HG03196 (cell line): ENCODE data around the gene UTS2.

Experiments used
- ATAC-seq: cut with Tn5 transposase; IDR thresholded peaks from one replicate; pipeline ENCODE4 v1.9.1; 2021; ENCODE audit not compliant: unreplicated experiment

UTS2 gene

DNA sequence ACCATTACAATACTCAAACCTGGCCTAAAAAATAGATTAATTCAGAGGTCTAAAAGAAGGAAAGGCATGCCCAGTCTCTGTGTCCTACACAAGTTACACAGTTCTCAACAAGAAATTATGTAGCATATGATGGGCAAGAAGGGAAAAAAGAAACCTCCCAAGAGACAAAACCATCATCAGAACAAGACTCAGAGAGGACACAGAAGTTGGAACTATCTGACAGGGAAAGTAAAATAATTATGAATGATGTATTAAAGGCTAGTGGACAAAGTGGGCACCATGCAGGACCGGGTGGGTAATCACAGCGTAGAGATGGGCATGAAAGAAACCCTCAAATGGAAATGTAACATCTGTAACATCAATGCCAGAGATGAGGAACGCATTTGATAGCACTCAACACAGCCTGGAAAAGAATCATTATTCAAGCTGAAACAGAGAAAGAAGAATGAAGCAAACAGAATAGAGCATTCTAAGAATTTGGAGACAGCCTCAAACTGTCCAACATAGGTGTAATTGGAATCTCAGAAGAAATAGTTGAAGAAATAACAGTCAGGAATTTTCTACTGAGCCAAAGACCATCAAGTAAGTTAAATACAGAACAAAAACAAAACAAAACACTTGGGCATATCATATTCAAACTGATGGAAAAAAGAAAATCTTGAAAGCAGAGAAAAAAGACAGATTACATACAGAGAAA lies 39.0 kb downstream of the UTS2 start:
- no peak for ATAC-seq

GRCh38 chr1:7811476-7811875 lies 41.4 kb downstream of the UTS2 start:
- no peak for ATAC-seq

DNA sequence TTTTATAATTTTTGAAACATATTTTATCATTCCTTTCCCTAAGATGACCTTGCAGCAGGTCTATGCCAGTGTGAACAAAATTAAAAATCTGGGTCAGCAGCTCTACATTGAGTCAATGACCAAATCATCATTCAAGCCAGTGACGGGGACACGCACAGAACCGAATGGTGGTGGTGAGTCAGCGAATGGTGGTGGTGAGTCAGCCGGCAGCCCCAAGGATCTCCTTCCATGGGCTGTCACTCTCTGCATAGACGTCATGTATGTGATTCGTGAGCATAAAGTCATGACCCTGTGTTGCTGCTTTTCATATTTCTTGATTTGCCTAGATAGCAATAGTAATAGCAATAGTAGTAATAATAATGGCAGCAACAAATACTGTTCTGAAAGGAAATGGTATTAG lies 42.5 kb downstream of the UTS2 start:
- ATAC-seq, result no peak

- no peak for ATAC-seq
Observed at GRCh38 chr1:7809742-7810141, 43.1 kb downstream of the UTS2 start.

DNA sequence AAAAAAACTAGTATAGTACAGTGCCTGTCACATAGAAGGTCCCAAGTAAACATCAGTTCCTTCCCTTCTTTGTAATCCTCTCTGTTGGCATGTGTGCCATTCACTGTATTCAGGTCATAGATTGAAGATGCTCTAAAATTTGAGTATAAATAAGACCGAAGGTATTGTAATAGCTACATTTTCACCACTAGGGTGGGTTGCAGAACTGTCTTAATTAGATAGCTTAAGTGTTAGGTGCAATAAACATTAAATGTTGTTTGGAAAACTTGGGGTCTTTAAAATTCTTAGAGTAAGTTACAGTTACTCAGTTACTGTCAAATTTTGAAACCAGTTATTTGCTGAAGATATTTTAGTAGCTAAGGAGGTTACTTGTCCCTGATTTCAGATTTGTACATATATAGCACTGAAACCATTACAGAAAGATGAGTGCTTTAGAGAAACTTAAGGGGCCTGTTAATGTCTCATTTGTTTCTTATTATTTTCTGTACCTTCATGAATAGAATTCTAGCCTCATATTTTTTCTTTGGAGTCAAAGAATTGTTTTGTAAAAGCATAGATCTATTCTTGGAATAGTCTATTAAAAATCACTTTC lies 44.5 kb downstream of the UTS2 start:
- no peak for ATAC-seq

- no peak for ATAC-seq
Observed at GRCh38 chr1:7805460-7805859, 47.4 kb downstream of the UTS2 start.
